Right lobe of liver (tissue), 4 donors: ENCODE results near the gene PLEKHB2.

Source experiments
- CTCF ChIP-seq, 4 donors: fragments of 200-600 bp in 3 of 4; fragments of 450-650 bp in 1 of 4; IDR thresholded peaks; one replicate each; pipeline versions ENCODE4 v1.5.1 to v1.8.0; 2016 to 2022; ENCODE audit warnings: antibody characterized with exemption in 4 of 4, mild to moderate bottlenecking in 2 of 4
- POLR2A ChIP-seq: fragments of 450-650 bp; IDR thresholded peaks from one replicate; pipeline ENCODE4 v1.6.1; 2017; ENCODE audit warnings: antibody characterized with exemption, mild to moderate bottlenecking
- donor health status: DM: no; HTN: no; CAD: no.
- donor health status: DM: no; HTN: no; CAD: no.
- donor health status: DM: no; HTN: yes; CAD: no.

- TF ChIP-seq POLR2A (no peak), CTCF (IDR thresholded peaks at IDR 0.05) (no peak)
Measured at GRCh38 chr2:131085646-131086045, 19.5 kb upstream of the PLEKHB2 start.
